GM18858 (cell line): Measurements from ENCODE around the gene ARHGAP29.

Source experiments
- ATAC-seq: cut with Tn5 transposase; IDR thresholded peaks from one replicate; pipeline ENCODE4 v1.9.1; 2021; ENCODE audit not compliant: unreplicated experiment

The ARHGAP29 gene, protein sequence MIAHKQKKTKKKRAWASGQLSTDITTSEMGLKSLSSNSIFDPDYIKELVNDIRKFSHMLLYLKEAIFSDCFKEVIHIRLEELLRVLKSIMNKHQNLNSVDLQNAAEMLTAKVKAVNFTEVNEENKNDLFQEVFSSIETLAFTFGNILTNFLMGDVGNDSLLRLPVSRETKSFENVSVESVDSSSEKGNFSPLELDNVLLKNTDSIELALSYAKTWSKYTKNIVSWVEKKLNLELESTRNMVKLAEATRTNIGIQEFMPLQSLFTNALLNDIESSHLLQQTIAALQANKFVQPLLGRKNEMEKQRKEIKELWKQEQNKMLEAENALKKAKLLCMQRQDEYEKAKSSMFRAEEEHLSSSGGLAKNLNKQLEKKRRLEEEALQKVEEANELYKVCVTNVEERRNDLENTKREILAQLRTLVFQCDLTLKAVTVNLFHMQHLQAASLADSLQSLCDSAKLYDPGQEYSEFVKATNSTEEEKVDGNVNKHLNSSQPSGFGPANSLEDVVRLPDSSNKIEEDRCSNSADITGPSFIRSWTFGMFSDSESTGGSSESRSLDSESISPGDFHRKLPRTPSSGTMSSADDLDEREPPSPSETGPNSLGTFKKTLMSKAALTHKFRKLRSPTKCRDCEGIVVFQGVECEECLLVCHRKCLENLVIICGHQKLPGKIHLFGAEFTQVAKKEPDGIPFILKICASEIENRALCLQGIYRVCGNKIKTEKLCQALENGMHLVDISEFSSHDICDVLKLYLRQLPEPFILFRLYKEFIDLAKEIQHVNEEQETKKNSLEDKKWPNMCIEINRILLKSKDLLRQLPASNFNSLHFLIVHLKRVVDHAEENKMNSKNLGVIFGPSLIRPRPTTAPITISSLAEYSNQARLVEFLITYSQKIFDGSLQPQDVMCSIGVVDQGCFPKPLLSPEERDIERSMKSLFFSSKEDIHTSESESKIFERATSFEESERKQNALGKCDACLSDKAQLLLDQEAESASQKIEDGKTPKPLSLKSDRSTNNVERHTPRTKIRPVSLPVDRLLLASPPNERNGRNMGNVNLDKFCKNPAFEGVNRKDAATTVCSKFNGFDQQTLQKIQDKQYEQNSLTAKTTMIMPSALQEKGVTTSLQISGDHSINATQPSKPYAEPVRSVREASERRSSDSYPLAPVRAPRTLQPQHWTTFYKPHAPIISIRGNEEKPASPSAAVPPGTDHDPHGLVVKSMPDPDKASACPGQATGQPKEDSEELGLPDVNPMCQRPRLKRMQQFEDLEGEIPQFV

DNA sequence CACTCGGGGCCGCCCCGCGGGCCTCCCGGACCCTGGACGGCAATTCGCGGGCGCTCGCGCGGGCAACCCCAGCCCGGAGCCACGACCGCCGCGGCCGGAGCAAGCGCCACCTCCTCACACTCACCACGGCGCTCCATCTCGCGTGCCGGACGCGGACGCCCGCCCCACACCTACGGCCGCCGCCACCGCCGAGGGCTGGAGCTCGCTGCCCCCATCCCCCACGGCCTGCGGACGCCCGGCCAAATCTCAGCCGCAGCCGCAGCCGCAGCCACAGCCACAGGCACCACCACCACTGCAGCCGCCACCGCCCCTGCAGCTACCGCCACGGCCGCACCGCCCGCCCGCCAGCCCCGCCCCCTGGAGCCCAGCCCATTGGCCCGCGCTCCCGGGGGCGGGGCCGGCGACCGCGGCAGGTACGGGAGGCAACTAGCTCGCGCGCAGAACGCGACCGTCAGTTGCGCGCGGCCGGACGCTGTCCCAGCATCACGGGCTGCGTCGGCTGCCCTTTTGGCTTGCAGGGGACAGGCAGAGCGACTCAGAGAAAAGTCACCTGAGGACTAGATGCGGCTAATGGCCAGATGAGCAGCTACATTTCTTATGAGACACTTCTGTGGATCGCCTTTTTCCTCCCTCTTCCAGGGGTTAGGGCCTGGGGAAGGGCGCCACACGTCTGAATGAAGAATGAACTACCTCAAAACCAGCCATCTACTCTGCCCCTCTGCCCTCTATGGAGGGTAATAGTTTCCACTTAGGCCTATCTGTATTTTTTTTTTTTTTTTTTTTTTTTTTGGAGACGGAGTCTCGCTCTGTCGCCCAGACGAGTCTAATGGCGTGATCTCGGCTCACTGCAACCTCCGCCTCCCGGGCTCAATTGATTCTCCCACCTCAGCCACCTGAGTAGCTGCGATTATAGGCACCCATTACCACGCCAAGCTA, at the start of gene ARHGAP29:
Gene ARHGAP29, minus strand, starts transcription at position 294 of the 936 bp plus-strand sequence. CDS start 5,973 bp downstream, outside the sequence.
- ATAC-seq = no peak

GRCh38 chr1:94286864-94287437, 49.6 kb upstream of the ARHGAP29 start:
- no peak for ATAC-seq

DNA sequence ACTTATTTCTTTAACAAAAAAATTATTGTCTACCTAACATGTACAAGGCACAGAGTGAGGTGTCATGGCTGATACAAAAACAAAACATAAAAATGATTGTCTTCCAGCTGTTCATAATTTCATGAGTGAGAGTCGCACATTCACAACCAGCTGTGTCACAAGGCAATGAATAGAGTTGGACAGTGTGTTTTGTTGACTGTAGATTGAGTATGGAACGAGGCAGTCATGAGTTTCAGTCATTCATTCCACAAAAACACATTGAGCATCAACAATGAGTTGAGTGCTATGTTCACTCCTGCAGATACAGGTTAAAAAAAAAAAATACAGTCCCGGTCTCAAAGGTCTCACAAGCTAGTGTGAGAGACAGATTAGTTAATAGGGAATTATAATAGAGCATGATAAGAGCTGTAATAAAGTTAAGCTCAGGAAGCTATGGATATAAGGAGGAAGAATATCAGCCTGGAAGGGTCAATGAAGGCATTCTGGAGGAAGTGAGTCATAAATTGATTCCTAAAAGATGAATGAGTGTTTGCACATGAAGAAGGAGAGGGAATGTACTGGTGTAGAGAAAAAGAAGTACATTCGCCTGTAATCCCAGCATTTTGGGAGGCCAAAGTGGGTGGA, 47.8 kb upstream of the ARHGAP29 start:
- no peak for ATAC-seq

DNA sequence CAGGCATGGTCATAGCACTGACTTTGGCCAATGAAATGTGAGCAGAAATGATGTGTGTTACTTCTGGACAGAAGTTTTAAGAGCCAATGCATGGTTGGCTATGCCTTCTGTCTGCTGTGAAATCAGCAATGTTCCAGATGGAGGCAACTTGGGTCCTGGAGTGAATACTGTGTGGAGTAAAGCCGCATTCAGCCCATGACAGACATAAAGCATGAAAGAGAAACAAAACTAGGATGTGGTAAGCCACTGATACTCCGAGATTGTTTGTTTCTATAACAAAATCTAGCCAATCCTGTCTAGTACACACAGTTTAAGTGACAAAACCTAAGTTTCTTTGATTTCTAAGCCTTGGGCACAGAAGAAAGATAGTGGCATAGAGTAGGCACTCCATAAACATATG, 47.1 kb upstream of the ARHGAP29 start:
- ATAC-seq = peak; percentile 58

DNA sequence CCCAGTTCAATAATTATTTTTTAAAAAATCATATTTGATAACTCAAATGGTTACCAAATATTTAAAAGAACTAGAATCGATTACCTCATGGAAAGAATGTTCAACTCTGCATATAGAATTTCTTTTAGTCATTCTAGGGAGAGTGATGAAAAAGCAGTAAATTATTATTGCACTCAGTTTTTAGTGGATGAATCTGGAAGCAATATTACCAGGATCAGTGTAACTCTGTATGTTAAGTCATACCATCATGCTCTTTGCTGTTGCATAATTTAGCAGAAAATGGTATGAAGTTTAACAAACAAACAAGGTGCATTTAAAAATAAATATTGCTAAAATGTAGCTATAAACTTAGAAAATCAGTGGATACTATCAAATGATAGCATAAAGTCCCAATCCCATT, 46.1 kb upstream of the ARHGAP29 start:
- ATAC-seq = no peak

- no peak for ATAC-seq
Measured at GRCh38 chr1:94282143-94282711, 44.8 kb upstream of the ARHGAP29 start.

DNA sequence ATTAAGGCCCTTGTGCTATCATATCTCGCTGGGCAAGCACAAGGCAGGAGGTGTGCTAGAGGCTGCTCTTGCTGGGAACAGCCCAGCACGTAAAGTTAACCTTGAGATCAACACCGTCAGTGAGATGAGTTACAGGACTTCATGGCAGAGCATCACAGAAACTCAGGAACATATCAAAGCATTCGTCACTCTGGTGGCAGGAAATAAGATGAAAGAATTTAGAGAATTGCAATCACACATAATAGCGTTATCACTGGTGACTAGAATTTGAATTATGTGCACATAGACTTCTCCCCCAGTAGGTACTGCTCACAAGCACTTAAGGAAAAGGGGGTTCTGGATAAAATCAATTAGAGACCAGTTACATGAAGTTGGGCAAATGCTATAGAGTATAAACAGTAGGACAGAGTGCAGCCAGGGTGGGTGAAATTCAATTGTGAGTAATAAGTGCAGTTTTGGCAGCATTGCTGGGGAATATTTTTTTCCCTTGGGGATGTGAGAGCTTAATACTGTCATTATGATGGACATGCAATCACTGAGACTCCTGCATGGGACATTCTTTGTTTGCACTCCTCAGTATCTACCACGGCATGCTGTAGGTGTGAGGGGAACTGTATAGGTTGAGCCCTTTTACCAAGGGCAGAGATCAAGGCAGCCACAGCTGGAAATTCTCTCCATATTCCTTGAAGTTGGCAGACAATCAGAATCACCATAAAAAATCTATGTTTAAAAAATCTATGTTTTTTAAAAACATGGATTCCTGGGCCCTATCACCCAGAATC, 44.2 kb upstream of the ARHGAP29 start:
- ATAC-seq = no peak

- no peak for ATAC-seq
Measured at GRCh38 chr1:94280541-94280940, 43.2 kb upstream of the ARHGAP29 start.

- ATAC-seq = no peak
Measured at GRCh38 chr1:94279462-94279861, 42.1 kb upstream of the ARHGAP29 start.

- ATAC-seq = no peak
Measured at GRCh38 chr1:94279038-94279437, 41.7 kb upstream of the ARHGAP29 start.

DNA sequence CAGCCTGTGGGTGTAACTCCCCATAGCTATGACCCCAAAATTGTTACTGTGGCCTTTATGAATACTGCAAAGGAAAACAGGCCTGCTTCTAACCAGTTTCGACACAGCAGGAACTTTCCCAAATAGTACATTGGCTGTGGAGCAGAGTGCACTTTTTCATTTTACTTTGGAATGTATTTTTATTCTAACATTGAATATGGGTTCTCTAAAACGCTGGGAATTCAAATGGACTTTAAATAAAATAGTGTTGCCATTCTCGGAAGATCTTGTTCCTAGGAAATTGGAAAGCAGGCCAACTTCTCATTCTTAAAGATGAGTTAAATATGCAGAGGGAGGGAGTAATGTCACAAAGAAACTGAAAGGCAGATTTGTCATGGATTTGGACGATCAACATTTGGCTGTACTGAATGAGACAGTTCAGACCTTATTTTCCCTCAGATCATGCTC, 39.6 kb upstream of the ARHGAP29 start:
- ATAC-seq = no peak

DNA sequence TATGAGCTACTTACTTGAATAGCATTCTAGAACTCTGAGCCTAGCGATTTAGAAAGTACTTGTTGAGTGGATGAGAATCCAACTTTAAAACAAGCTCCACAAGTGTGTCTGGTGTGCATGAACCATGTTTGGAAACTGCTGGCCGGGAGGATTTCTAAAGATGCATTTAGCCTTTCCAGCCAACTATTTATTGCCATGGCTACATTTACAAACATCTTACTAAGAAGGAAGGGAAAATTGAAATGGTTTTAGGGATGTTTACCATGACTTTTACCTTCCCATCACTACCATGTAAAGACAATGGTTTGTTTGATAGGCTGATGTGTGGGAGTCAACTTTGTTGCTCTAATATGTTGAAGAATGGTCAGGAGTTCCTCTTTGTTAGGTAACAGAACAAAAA, 37.7 kb upstream of the ARHGAP29 start:
- ATAC-seq = no peak

GRCh38 chr1:94274561-94274960, 37.2 kb upstream of the ARHGAP29 start:
- ATAC-seq = no peak

DNA sequence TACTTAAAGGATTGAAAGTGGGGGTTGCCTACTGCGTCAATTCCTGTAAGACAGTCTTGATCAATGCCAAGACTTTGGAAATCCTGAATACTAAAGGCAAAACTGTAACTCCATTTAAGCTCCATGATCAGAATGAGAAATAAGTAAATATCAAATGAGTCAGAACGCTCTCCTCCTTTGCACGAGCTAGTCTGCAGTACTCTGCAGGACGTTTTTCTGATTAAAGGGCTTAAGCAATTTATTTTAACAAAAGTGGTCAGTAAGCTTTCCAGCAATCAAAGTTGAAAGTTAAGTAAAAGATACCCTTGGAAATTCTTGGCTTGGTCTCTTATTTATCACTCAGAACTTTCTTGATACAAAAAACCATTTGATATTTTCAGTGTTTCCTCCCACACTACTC, 35.7 kb upstream of the ARHGAP29 start:
- ATAC-seq = no peak

DNA sequence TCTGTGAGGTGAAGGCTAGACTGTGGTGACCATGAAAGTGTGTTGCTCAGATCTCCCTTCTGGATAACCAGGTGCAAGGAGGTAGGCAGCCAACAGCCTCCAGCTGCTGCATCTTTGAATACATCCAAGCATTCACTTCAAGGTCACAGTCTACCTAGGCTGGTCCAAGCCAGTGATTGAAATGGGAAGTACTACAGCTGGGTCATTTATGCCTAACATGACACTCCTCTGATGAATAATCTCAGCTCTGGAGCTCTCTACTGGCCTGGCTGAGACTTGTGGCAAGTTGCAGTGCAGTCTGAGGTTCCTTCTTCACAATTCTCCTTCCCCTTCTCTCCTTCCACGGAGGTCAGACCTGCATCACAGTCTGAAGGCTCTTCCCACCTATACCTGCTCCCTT, 35.0 kb upstream of the ARHGAP29 start:
- ATAC-seq = no peak

DNA sequence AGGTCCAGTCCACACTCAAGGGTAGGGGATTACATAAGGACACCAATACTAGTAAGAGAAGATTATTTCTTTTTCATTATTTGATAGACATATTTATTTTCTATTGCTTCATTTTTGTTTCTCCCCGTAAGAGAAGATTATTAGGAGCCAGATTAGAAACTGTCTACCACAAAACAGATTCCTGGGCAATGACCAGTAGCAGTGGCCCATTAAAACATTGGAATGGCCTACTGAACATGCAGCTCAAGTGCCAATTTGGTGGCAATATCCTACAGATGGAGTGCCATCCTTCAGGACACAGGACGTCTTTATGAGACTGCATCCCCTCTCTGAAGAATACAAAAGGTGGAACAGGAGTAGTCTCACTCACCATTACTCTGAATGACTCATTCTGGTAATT, 34.0 kb upstream of the ARHGAP29 start:
- ATAC-seq = no peak

GRCh38 chr1:94270801-94271203, 33.4 kb upstream of the ARHGAP29 start:
- no peak for ATAC-seq

GRCh38 chr1:94269921-94270320, 32.5 kb upstream of the ARHGAP29 start:
- ATAC-seq = no peak
